K562 (cell line): ENCODE data around the gene ABCC11. TPM values are rescaled to one million over a fixed set of nuclear protein-coding genes. Genes with fewer than 3 reads are reported as not detected.

ENCODE experiments used
- ATAC-seq: fragments of 200-7000 bp; cut with Tn5 transposase; 3 replicates; pipeline ENCODE4 v1.9.1; 2020; ENCODE audit warnings: moderate library complexity
- BruUV-seq: library from RNA; stranded (reverse); fragments of 400-500 nt; replicated peaks from 2 replicates; lab custom pipeline; 2021; lab: Mats Ljungman, UMichigan
- CTCF ChIA-PET: fragments of 300-600 bp; formaldehyde crosslinking; extraction: SDS; loops from one replicate; lab custom pipeline; 2021; ENCODE audit warnings: low intra/inter-chr PET ratio; lab: Yijun Ruan, JAX
- POLR2A ChIA-PET: fragments of 300-600, 350-650 bp; sonication (Branson Sonifier 250); formaldehyde crosslinking; extraction: SDS; loops from one replicate; lab custom pipeline; 2021; ENCODE audit warnings: antibody characterized with exemption, inconsistent platforms; lab: Yijun Ruan, JAX
- DNase-seq, 4 experiments: peaks; one replicate each; pipeline versions ENCODE4 v3.0.0 to v3.0.0-alpha.2; 2011 to 2018; ENCODE audit warnings: low spot score in 3 of 4, mixed read lengths in 3 of 4; ENCODE audit errors: extremely low read depth in 1 of 4
- FAIRE-seq: peaks from 2 replicates; lab custom pipeline; 2011; peaks lifted over from hg19 to GRCh38; lab: Jason Lieb, UNC
- H2AFZ ChIP-seq: 2 replicates; pipeline ENCODE4 v1.6.0; 2011; ENCODE audit warnings: low read depth, low read length, control low read depth, inconsistent platforms
- H3K27ac ChIP-seq: fragments of 200-600 bp; 3 replicates; pipeline ENCODE4 v1.8.0; 2011; ENCODE audit warnings: low read depth, mild to moderate bottlenecking, control low read depth, inconsistent platforms, low read length, moderate library complexity, mixed read lengths; ENCODE audit errors: extremely low read depth
- H3K27me3 ChIP-seq, 2 experiments: fragments of 300-600 bp in 1 of 2; 2 replicates in 1 of 2; 3 replicates in 1 of 2; pipeline versions ENCODE4 v1.6.0 to v1.8.0; 2011; ENCODE audit warnings: inconsistent platforms in 2 of 2, low read length in 2 of 2, mild to moderate bottlenecking in 1 of 2, mixed read lengths in 1 of 2, moderate library complexity in 1 of 2; ENCODE audit not compliant: control insufficient read depth in 2 of 2, insufficient read depth in 2 of 2
- H3K36me3 ChIP-seq: fragments of 300-600 bp; 3 replicates; pipeline ENCODE4 v1.8.0; 2011; ENCODE audit warnings: mild to moderate bottlenecking, low read length, inconsistent platforms; ENCODE audit not compliant: control insufficient read depth, insufficient read depth
- H3K4me1 ChIP-seq, 2 experiments: fragments of 200-600 bp in 1 of 2; replicated peaks in 1 of 2; 2 replicates in 1 of 2; 3 replicates in 1 of 2; pipeline versions ENCODE4 v1.5.1 to v1.8.0; 2011; ENCODE audit warnings: inconsistent platforms in 2 of 2, low read length in 2 of 2, mild to moderate bottlenecking in 1 of 2, mixed read lengths in 1 of 2, moderate library complexity in 1 of 2; ENCODE audit not compliant: control insufficient read depth in 2 of 2, insufficient read depth in 2 of 2
- H3K4me2 ChIP-seq: 2 replicates; pipeline ENCODE4 v1.6.1; 2011; ENCODE audit warnings: low read length, control low read depth, inconsistent platforms, mixed read lengths; ENCODE audit not compliant: insufficient read depth
- H3K4me3 ChIP-seq: fragments of 200-600 bp; sonication (generic), shearing (Covaris generic); 2 replicates; pipeline ENCODE4 v1.5.1; 2016; ENCODE audit warnings: control low read depth, inconsistent platforms
- H3K79me2 ChIP-seq: fragments of 200-600 bp; 3 replicates; pipeline ENCODE4 v1.8.0; 2011; ENCODE audit warnings: low read length, inconsistent platforms; ENCODE audit not compliant: control insufficient read depth, insufficient read depth
- H3K9ac ChIP-seq, 2 experiments: 2 replicates each; pipeline versions ENCODE4 v1.6.0 to v1.6.1; 2011; ENCODE audit warnings: low read depth in 2 of 2, low read length in 2 of 2, control low read depth in 1 of 2, inconsistent platforms in 1 of 2, mild to moderate bottlenecking in 1 of 2, mixed read lengths in 1 of 2; ENCODE audit not compliant: insufficient read depth in 1 of 2
- H3K9me1 ChIP-seq: one replicate; pipeline ENCODE4 v1.6.0; 2011; ENCODE audit warnings: inconsistent platforms, mild to moderate bottlenecking, low read length, moderate library complexity; ENCODE audit not compliant: control insufficient read depth, insufficient read depth
- H3K9me3 ChIP-seq: replicated peaks from 2 replicates; pipeline ENCODE4 v1.5.1; 2011; ENCODE audit warnings: low read depth, low read length, inconsistent platforms; ENCODE audit not compliant: control insufficient read depth, insufficient read depth
- H4K20me1 ChIP-seq: replicated peaks from 2 replicates; pipeline ENCODE4 v1.6.1; 2011; ENCODE audit warnings: low read length, inconsistent platforms, mixed read lengths; ENCODE audit not compliant: control insufficient read depth, insufficient read depth
- CHAMP1 ChIP-seq: fragments of 450-650 bp; IDR thresholded peaks from 2 replicates; pipeline ENCODE4 v1.6.1; 2016; ENCODE audit warnings: mild to moderate bottlenecking
- CREB1 ChIP-seq, 2 experiments: sonication (generic) in 1 of 2; formaldehyde crosslinking in 1 of 2; IDR thresholded peaks; 2 replicates each; pipeline versions ENCODE4 v1.6.1 to v1.8.0; 2012 to 2022; ENCODE audit warnings: inconsistent platforms in 1 of 2, mild to moderate bottlenecking in 1 of 2, missing genetic modification reagents in 1 of 2, moderate library complexity in 1 of 2
- KDM1A ChIP-seq, 2 experiments: fragments of 450-650 bp; IDR thresholded peaks; 2 replicates each; pipeline ENCODE4 v1.6.1; 2016; ENCODE audit warnings: mild to moderate bottlenecking in 2 of 2
- KDM5B ChIP-seq: fragments of 200-600 bp; sonication (generic); IDR thresholded peaks from 2 replicates; pipeline ENCODE4 v1.6.1; 2012; ENCODE audit warnings: low read depth, mild to moderate bottlenecking, moderate library complexity, low read length, control low read depth, inconsistent platforms; ENCODE audit not compliant: insufficient replicate concordance
- NR2C1 ChIP-seq, 2 experiments: fragments of 450-650 bp; IDR thresholded peaks; 2 replicates each; pipeline ENCODE4 v1.6.1; 2017; ENCODE audit warnings: mild to moderate bottlenecking in 2 of 2, antibody characterized with exemption in 1 of 2, inconsistent platforms in 1 of 2, missing compliant biosample characterization in 1 of 2, missing genetic modification characterization in 1 of 2
- SMAD4 ChIP-seq: fragments of 250-450 bp; sonication (Bioruptor Pico); conservative IDR thresholded peaks from 2 replicates; pipeline ENCODE4 v1.8.0; 2021; ENCODE audit warnings: inconsistent platforms, mild to moderate bottlenecking, moderate library complexity
- TRIM28 ChIP-seq: fragments of 450-650 bp; IDR thresholded peaks from 2 replicates; pipeline ENCODE4 v1.6.1; 2017
- WGBS: fragments of 100-300 bp; shearing (Covaris generic); methylation state at CpG from one replicate; pipeline ENCODE4 v1.1.6; 2016; ENCODE audit warnings: low coverage, mixed read lengths; ENCODE audit not compliant: insufficient coverage; ENCODE audit errors: missing lambda C conversion rate; 5-methylcytosine and 5-hydroxymethylcytosine counted together
- in situ Hi-C: fragments of 300-500 bp; cut with MboI; formaldehyde crosslinking; loops from 4 replicates; pipeline ENCODE4 v1.15.0; 2018; ENCODE audit warnings: inconsistent platforms, mixed read lengths
- intact Hi-C: fragments of 100-400 bp; cut with micrococcal nuclease; formaldehyde crosslinking; loops from 2 replicates; pipeline ENCODE4 v1.14.2; 2022
- polyA plus RNA-seq, 8 experiments: library from polyadenylated mRNA; depleted of rRNA in 4 of 8; stranded (reverse) in 5 of 8; unstranded in 3 of 8; fragments of >200 nt; fragmentation: Nextera tagmentation in 2 of 8; fragmentation: Illumina TruSeq in 1 of 8; extraction: Ambion mirVana in 2 of 8; extraction: Trizol in 1 of 8; gene quantifications; 2 replicates each; pipeline versions ENCODE4 v1.2.1 to v1.2.3, GENCODE V29; 2011 to 2014; ENCODE audit warnings: inconsistent platforms in 1 of 8, missing spikeins in 1 of 8
- total RNA-seq, 7 experiments: library from RNA; depleted of rRNA in 6 of 7; stranded (reverse); fragments of >200 nt in 6 of 7; fragmentation: Illumina TruSeq in 2 of 7; extraction: Trizol in 2 of 7; gene quantifications; 2 replicates each; pipeline versions ENCODE4 v1.2.1 to v1.2.3, GENCODE V29; 2011 to 2021; ENCODE audit warnings: low replicate concordance in 1 of 7
- TF ChIP-seq, protein P1 (sequence below): fragments of 250-450 bp; sonication (Bioruptor Pico); IDR thresholded peaks from 2 replicates; pipeline ENCODE4 v1.9.0; 2021; ENCODE audit warnings: mild to moderate bottlenecking
- TF ChIP-seq, protein P2 (sequence below): fragments of 250-450 bp; sonication (Bioruptor Pico); IDR thresholded peaks from 2 replicates; pipeline ENCODE4 v1.9.0; 2021; ENCODE audit warnings: mild to moderate bottlenecking, inconsistent platforms
- TF ChIP-seq, protein P3 (sequence below): fragments of 250-450 bp; sonication (Bioruptor Pico); IDR thresholded peaks from 2 replicates; pipeline ENCODE4 v1.6.1; 2021; ENCODE audit warnings: mild to moderate bottlenecking

The ABCC11 gene
- total and polyA plus RNA-seq, 9 of the 15 experiments (the other 6 are each of a cell fraction or from before 2014, with no cell fraction given): 0.04 to 0.14 (median 0.04) TPM; not detected in 6

- H3K9ac ChIP-seq: no peak overlapping the region
- intact Hi-C loops: no loop called here
- in situ Hi-C loops: no loop called here
- H3K36me3 ChIP-seq: no peaks in the 10 kb centered on the region
- WGBS: 0% methylated on average over 2 of the region's 2 CpGs
- POLR2A ChIA-PET: interaction anchor here (0.7 kb wide), 1 partner anchor 268 kb away, joined by 3 read pairs; no protein-coding TSS in a partner anchor
- H3K27me3 ChIP-seq: peaks cover 9 to 28% of the 10 kb centered on the region in 2 experiments; a peak in 4 of 5 replicates
- H3K9me1 ChIP-seq: no peaks in the 10 kb centered on the region
- H3K27ac ChIP-seq: no peak overlapping the region
- ATAC-seq: no peak
- TF ChIP-seq KDM1A (IDR thresholded peaks at IDR 0.05) (no peak), CREB1 (IDR thresholded peaks at IDR 0.05) (no peak), CREB1 (CRISPR knock-in tag; IDR thresholded peaks at IDR 0.05) (no peak), SMAD4 (CRISPR knock-in tag) (no peak), CHAMP1 (no peak), TRIM28 (no peak), KDM5B (no peak), NR2C1 (IDR thresholded peaks at IDR 0.05) (no peak), NR2C1 (tag; IDR thresholded peaks at IDR 0.05) (no peak)
- TF ChIP-seq, protein P1, sequence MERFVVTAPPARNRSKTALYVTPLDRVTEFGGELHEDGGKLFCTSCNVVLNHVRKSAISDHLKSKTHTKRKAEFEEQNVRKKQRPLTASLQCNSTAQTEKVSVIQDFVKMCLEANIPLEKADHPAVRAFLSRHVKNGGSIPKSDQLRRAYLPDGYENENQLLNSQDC (CRISPR knock-in tag): no peak
- TF ChIP-seq, protein P2, sequence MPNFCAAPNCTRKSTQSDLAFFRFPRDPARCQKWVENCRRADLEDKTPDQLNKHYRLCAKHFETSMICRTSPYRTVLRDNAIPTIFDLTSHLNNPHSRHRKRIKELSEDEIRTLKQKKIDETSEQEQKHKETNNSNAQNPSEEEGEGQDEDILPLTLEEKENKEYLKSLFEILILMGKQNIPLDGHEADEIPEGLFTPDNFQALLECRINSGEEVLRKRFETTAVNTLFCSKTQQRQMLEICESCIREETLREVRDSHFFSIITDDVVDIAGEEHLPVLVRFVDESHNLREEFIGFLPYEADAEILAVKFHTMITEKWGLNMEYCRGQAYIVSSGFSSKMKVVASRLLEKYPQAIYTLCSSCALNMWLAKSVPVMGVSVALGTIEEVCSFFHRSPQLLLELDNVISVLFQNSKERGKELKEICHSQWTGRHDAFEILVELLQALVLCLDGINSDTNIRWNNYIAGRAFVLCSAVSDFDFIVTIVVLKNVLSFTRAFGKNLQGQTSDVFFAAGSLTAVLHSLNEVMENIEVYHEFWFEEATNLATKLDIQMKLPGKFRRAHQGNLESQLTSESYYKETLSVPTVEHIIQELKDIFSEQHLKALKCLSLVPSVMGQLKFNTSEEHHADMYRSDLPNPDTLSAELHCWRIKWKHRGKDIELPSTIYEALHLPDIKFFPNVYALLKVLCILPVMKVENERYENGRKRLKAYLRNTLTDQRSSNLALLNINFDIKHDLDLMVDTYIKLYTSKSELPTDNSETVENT (CRISPR knock-in tag): no peak
- TF ChIP-seq, protein P3, sequence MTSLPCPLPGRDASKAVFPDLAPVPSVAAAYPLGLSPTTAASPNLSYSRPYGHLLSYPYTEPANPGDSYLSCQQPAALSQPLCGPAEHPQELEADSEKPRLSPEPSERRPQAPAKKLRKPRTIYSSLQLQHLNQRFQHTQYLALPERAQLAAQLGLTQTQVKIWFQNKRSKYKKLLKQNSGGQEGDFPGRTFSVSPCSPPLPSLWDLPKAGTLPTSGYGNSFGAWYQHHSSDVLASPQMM: no peak
- TF ChIP-seq, all 486 proteins: peak for 0
- Histone ChIP-seq H4K20me1 (no peaks in the 10 kb centered on the region), H3K4me2 (no peak overlapping the region), H3K79me2 (no peaks in the 10 kb centered on the region), H3K4me1 (no peaks in the 10 kb centered on the region), H3K4me3 (no peak overlapping the region), H2AFZ (no peak overlapping the region), H3K9me3 (no peaks in the 10 kb centered on the region)
- CTCF ChIA-PET: no interaction called here
- DNase-seq (no peak), FAIRE-seq (no peak)
- no TSS peak for BruUV-seq
These were observed 29.6 kb downstream of the ABCC11 start for GRCh38 chr16:48217708-48218107.
